NCI-H1436 (cell line): ENCODE data around the gene TNNI3K.
A peak's percentile ranks its signal among the peaks of the same experiment; 100 is the strongest.

Experiments used
- DNase-seq: peaks from one replicate; lab custom pipeline; 2025; lab: John Stamatoyannopoulos, UW

Gene TNNI3K

GRCh38 chr1:74316302-74316701, 81.1 kb downstream of the TNNI3K start:
- no peak for DNase-seq

GRCh38 chr1:74317663-74318062, 82.5 kb downstream of the TNNI3K start:
- DNase-seq: no peak

DNA sequence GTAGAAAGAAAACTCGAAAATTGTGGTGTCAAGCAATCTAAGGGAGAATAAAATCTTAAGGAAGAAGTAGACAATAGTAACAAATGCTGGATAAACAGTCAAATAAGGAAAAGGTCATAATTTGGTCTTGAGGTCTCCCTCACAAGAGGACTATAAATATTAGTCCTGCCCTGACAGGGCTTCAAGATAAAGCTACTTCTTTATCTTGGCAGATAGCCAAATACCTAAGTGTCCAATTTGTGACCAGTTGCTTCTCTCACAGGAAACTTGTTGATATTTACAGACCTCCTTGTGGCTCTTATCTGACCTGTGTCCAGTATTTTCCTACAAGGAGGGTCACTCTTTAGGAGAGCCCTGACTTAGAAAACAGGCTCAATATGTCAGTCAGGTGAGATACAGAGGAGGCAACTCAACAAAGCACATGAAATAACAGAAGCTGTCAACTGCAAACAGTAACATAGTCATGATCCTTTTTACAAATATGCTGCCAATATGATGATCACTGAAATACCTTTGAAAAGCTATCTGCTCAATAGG, 88.8 kb downstream of the TNNI3K start:
- no peak for DNase-seq

- DNase-seq: no peak
Observed at GRCh38 chr1:74324684-74325448, 89.7 kb downstream of the TNNI3K start.

DNA sequence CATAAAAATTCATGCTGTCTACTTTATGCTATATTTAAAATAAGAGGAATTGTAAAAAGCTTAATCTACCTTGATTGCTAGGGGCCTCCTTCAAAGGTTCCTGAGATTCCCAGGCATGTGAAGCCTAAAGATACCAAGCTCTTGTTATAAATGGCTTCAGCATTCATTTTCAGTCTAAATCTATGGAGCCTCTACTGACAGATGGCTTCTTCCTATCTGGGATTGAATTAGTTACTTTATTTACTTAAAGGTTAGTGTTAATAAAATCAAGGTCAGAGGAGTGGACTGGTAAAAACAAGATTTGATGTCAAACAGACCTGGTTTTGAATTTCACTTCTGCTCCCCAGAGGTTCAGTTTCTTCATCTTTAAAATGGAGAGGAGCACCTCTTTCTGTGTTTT, 93.7 kb downstream of the TNNI3K start:
- DNase-seq: no peak

DNA sequence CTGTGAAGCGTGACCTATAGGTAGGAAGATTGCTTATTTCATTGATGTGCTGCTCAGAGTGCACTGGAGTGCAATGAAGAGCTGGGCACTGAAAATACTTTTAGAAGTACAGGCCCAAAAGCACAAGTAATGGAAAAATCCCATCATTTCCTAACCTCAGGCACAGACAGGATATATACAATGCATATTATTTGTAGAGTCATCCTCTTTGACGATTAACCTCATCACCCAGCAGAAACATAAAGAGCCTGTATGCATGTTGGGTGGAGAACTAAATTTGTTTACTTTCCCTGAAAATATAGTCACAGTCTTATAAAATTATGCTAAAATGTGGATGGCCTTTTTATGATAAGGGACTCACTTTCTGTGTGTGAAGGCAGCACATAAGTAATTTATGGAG, 98.1 kb downstream of the TNNI3K start:
- DNase-seq: no peak

- no peak for DNase-seq
Observed at GRCh38 chr1:74334147-74334546, 99.0 kb downstream of the TNNI3K start.

GRCh38 chr1:74340656-74341055, 105.5 kb downstream of the TNNI3K start:
- DNase-seq: no peak

DNA sequence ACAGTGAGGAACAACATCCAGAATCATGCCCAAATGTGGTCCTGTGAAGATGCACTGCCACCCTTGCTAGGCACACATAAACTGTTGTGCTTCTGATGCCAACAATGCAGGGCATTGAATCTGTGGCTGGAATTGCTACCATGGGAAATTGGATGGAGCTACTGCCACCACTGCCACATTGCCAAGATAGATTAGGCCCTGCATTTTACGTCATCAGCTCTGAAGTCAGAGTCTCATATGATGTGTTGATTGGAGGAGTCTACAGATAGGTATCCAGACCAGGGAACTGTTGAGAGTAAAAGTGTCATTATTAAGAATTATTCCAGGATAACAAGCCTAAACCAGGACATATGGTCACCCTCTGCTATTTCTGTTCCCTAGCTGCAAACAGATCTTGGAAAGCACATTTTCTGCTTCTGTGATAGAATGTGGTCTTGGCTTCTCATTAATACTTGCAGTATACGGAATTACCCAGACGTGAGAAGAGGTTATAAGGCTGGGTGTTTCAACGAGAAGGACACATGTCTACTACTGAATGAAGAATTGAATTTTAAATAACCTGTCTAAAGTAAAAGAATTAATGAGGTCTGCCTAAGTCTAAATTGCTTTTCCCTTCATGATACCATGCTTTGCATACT, 106.6 kb downstream of the TNNI3K start:
- DNase-seq: no peak

DNA sequence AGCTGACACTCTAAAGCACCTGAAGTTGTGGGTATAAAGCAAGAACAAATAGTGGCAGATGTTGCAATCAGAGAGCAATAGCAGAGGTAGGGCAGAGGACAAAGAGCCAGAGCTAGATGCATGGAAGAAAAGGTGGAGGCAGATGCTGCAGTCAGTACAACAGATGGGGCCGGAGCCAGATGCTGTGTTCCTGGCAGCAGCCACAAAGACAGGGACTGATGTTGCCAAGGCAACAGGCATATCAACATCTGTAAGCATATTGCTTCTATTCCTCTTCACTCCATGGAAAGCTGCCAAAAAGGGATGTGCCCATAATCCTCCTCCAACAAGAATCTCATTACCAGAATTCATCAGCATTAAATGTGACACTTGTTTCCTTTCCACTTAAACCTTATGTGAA, 108.0 kb downstream of the TNNI3K start:
- peak; percentile 49 for DNase-seq

- DNase-seq: no peak
Observed at GRCh38 chr1:74344387-74344786, 109.2 kb downstream of the TNNI3K start.

GRCh38 chr1:74356493-74356892, 121.3 kb downstream of the TNNI3K start:
- no peak for DNase-seq

- DNase-seq: no peak
Observed at GRCh38 chr1:74357150-74357549, 122.0 kb downstream of the TNNI3K start.

DNA sequence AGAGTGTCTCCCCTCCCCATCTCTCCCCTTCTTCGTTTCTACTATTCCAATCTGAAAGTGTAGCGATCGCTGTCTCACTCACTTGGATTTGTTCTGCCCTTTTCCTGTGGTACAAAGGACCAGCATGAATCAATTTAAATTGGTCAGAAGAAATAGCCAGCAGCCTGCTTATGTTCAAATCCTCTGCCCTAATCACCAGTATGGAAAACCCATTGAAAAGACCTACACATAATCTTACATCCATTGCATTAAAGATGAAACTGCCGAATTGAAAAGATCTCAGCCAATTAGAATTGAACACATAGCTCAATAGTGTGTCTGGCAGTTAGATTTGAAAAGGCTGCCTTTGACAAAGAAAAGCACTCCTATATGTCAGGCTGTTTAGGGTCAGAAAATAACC, 122.6 kb downstream of the TNNI3K start:
- peak; percentile 24 for DNase-seq

DNA sequence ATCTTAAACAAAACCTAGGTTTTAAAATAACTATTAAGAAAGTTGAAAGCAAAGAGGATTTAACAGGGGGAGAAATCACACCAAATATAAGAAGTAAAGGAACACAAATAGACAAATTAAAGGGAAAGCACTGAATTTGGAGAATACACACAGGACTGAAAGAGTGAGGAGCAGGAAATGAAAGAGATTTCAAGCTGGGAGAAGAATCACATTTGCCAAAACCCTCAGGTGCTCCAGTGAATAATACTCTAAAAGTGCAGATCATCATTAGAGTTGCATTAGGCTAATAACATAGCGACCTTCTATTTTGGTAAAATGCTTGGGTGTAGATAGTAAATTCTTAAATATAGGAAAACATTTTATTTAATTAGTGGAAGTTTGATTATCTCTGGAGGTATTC, 127.5 kb downstream of the TNNI3K start:
- DNase-seq: no peak

- no peak for DNase-seq
Observed at GRCh38 chr1:74363220-74363619, 128.0 kb downstream of the TNNI3K start.

DNA sequence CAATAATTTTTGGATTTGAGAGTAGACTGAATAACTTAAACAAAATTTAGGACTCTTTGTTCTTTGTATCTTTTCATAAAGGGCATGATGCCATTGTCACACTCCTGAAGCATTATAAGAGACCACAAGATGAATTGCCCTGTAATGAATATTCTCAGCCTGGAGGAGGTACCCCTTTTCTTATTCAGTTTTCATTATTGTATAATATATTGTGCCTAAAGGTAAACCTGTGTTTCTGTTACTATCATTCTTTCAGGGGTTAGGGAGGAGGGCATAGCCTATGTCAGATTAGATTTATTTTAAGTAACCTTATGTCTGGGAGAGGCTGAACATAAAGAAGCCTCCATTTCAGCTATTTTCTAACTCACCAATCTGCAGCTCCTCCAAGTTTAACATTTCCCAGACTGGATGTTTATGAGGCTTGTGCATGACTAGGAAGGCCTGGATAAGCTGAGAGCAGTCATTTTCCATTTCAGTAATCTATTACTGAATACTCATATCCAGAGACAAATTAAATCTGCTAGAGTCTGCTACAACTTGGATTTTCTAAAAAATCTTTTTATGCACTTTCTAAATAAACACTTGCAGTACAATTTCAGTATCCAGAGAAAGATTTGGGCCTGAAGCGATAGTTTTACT, 132.1 kb downstream of the TNNI3K start:
- DNase-seq: no peak

DNA sequence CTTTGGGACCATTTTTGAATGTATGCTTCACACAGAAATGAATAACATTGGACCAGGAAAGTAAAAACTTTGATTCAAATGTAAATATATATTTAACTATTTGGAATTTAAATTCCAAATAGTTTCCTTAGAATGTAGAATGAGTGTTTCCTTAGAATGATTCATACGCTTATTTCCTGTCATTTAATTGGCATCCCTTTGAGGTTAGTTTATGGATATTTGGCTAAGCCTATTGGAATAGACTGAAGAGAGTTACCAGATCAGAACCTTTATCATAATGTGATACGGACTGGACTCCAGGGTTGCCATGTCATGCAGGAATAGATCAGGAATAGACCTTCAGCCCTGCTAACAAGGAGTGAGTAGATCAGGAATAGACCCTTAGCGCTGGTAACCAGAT, 133.1 kb downstream of the TNNI3K start:
- DNase-seq: no peak

DNA sequence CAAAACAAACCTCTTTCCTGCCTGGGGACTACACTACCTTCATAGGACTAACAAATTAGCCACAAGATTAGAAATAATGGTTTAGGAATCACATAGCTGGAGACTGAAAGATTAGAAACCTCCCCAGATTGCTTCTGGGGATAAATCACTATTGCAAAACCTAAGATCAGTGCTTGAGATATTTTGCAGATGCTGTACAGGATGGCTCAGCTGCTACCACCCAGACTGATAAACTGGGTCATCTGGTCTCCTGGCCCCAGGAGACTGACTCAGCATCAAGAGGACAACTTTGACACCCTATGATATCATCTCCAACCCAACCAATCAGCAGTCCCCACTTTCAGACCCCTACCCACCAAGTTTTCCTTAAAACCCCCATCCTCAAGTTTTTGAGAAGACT, 140.2 kb downstream of the TNNI3K start:
- no peak for DNase-seq

DNA sequence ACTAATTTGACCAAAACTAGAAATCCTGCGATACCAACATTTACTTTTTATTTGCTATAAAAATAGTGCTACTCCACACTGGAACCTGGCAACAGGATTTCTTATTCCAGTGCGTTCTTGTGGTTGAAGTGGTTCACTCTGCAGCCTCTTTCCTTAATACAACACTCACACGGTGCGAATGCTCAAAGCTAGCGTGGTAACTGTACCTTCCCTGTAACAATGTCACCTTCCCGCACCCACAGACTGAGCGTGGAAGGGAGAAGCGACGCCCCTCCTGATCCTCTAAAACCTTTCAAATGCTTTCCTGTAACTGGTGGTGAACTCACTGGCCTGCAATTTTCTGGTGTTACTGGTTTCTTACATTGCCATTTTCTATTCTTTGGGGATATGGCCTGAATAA, 145.1 kb downstream of the TNNI3K start:
- no peak for DNase-seq

- DNase-seq: no peak
Observed at GRCh38 chr1:74388855-74389254, 153.7 kb downstream of the TNNI3K start.

- DNase-seq: no peak
Observed at GRCh38 chr1:74392186-74392585, 157.0 kb downstream of the TNNI3K start.

DNA sequence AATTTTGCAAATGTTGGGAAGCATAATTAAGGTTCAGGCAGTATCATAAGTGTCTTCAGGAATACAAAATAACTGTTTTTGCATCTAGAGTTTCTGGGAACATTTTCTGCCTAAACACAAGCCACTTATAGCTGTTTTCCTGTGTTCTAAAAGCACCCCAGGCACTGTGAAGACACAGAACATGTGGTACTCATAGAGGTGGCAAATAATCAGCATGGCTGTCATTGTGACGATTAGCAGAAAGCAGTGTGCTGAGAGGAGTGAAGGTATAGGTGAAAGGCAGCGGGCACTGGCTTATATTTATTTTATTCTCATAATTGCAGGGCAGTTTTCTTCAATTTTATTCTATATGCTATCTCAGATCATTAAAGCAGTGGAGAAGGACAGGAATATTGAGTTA, 157.7 kb downstream of the TNNI3K start:
- DNase-seq: no peak
